Common myeloid progenitor, CD34-positive (primary cell): Measurements from ENCODE around the gene B3GNT5.

Experiments used
- CTCF ChIA-PET: fragments of 350-600 bp; sonication (Branson Sonifier 250); formaldehyde crosslinking; loops from one replicate; lab custom pipeline; 2021; ENCODE audit warnings: antibody characterized with exemption; lab: Charles Lee
- POLR2A ChIA-PET: fragments of 350-600 bp; sonication (Branson Sonifier 250); formaldehyde crosslinking; loops from one replicate; lab custom pipeline; 2021; ENCODE audit warnings: antibody characterized with exemption; lab: Charles Lee
- DNase-seq, 3 donors: peaks; one replicate each; pipeline versions ENCODE4 v3.0.0 to v3.0.0-alpha.2; 2013
- H3K27ac ChIP-seq, 2 experiments: 1 replicate in 1 of 2; 2 replicates in 1 of 2; pipeline ENCODE4 v1.7.0; 2013; ENCODE audit warnings: inconsistent platforms in 2 of 2, low read length in 2 of 2, mild to moderate bottlenecking in 2 of 2, low read depth in 1 of 2, moderate library complexity in 1 of 2; ENCODE audit not compliant: severe bottlenecking in 2 of 2, insufficient read depth in 1 of 2, poor library complexity in 1 of 2
- H3K27me3 ChIP-seq, 5 experiments: replicated peaks in 2 of 5; 1 replicate in 3 of 5; 2 replicates in 2 of 5; pipeline versions ENCODE4 v1.6.1 to v1.7.0; 2013; ENCODE audit warnings: low read length in 4 of 5, mild to moderate bottlenecking in 2 of 5, moderate library complexity in 2 of 5, inconsistent platforms in 1 of 5; ENCODE audit not compliant: insufficient read depth in 5 of 5, control insufficient read depth in 4 of 5
- H3K36me3 ChIP-seq, 4 experiments: 1 replicate in 2 of 4; 2 replicates in 2 of 4; pipeline versions ENCODE4 v1.6.1 to v1.7.0; 2013; ENCODE audit warnings: low read length in 3 of 4, control low read depth in 1 of 4, mild to moderate bottlenecking in 1 of 4; ENCODE audit not compliant: control insufficient read depth in 4 of 4, insufficient read depth in 4 of 4
- H3K4me1 ChIP-seq, 4 experiments: 1 replicate in 3 of 4; 2 replicates in 1 of 4; pipeline versions ENCODE4 v1.6.1 to v1.7.1; 2013; ENCODE audit warnings: low read length in 3 of 4, mild to moderate bottlenecking in 3 of 4, control low read depth in 1 of 4, inconsistent platforms in 1 of 4, moderate library complexity in 1 of 4; ENCODE audit not compliant: control insufficient read depth in 4 of 4, insufficient read depth in 4 of 4; ENCODE audit errors: control extremely low read depth in 1 of 4
- H3K4me3 ChIP-seq, 7 experiments: 1 replicate in 4 of 7; 2 replicates in 3 of 7; pipeline versions ENCODE4 v1.5.1 to v1.7.0; 2013; ENCODE audit warnings: mild to moderate bottlenecking in 7 of 7, low read length in 6 of 7, moderate library complexity in 6 of 7, inconsistent platforms in 2 of 7, low read depth in 2 of 7, control low read depth in 1 of 7; ENCODE audit not compliant: insufficient read depth in 4 of 7, control insufficient read depth in 1 of 7; ENCODE audit errors: extremely low read depth in 1 of 7
- H3K9me3 ChIP-seq, 5 experiments: 1 replicate in 4 of 5; 2 replicates in 1 of 5; pipeline versions ENCODE4 v1.6.1 to v1.7.1; 2013; ENCODE audit warnings: low read length in 4 of 5, mild to moderate bottlenecking in 2 of 5, inconsistent platforms in 1 of 5, low read depth in 1 of 5, moderate library complexity in 1 of 5; ENCODE audit not compliant: control insufficient read depth in 4 of 5, insufficient read depth in 2 of 5; ENCODE audit errors: control extremely low read depth in 1 of 5
- WGBS: methylation state at CpG from one replicate; pipeline ENCODE4 v1.1.5; 2013; ENCODE audit not compliant: insufficient coverage; 5-methylcytosine and 5-hydroxymethylcytosine counted together

The B3GNT5 gene

DNA sequence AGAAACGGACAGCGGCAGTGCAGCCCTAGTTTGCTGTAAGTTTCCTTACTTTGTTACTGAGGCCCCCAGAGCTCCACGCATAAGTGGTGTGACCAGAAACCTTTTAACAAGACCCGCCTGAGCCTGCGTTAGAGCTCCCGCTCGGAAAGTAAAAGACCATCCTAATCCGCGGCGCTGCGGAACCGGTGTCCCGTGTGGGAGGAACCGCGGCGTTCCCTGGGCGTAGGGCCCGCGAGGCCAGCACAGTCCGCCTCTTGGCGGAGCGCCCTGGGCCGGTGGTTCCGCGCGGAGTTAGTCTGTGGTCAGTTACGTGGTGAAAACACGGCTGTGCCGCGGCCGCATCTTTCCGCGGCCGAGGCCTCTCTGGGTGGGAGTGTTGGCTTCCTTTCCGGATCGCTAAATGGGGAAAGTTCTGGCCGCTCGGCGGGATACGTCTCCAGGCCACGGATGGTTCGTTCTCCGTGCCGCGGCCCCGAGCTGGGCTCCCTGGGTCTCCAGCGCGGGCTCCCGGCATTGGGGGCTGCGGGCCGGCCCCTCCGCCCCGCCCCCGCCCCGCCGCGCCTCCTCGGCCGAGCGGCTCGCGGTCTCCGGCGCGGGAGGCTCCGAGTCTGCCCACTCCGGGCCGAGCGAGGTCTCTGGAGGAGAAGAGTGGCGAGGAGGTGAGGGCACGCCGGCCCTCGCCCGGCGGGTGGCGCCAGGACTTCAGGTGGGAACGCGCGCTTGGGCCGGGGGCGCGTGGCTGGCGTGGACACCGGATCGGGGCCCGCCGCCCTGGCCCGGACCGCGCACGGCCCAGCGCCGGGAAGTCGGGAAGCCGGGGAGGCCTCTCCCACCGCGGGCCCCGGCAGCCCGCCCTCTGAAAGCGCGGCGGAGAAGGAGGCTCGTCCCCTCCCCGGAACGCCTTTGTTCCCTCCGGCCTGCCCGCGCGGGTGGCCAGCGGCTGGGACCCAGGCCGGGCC lies 754 bp downstream of the B3GNT5 start:
- POLR2A ChIA-PET: interaction anchor here (0.6 to 1.4 kb wide), 3 partner anchors 12 to 128 kb away, joined by 3 to 6 read pairs (median 3); no protein-coding TSS in a partner anchor
- CTCF ChIA-PET: interaction anchor here (0.7 to 3.7 kb wide), 14 partner anchors 9 to 130 kb away, joined by 3 to 24 read pairs (median 4); no protein-coding TSS in a partner anchor
- WGBS: under 1% methylated on average over 69 of the region's 111 CpGs
- peak overlapping the region; percentile 73 to 88 for H3K27ac ChIP-seq
- peaks cover 6 to 41% (median 18%) of the 10 kb centered on the region in 4 experiments for H3K4me1 ChIP-seq
- peaks cover 0 to 5% (median 0%) of the 10 kb centered on the region in 4 experiments for H3K36me3 ChIP-seq
- no peaks in the 10 kb centered on the region for H3K9me3 ChIP-seq
- peak overlapping the region; percentile 70 to 97 (median 87) for H3K4me3 ChIP-seq
- peak in 2 of 3 donors; percentile 48 to 64 for DNase-seq
- H3K27me3 ChIP-seq: no peaks in the 10 kb centered on the region

DNA sequence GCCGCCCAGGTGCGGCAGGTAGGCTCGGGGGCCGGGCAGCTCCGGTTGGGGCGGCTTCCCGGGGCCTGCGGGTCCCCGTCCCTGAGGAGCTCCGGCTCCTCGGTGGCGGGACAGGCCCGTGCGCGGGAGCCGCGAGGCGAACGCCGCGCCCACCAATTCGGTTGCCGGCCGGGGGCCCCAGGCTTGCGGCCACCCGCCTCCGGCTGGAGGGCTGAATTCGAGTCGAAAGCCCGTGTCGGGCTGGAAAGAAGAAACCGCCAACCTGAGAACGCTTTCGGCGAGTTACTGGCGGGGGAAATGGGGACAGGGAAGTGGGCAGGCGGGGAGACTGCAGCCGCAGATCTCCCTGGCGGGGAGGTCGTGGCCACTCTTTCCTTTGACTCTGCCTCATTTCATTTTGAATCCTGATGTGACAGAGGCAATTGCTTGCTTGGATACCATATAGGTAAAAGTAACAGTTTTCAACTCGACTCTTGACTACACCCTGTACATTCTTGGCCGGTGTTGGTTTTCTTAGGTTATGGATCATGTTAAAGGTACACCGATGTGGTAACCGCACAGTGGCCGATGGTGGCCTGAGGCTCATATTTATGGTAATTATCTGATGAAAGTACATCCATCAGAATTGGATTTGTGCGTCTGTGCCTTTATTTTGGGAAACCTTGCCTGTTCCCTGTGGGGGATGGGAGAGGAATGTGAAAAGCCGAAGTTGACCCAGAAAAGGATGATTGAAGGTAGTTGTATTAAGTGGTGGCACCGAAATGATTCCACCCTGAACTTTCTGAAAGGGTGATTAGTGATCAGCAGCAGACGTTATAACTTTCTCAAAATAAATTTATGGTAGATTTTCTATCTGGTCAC lies 1.7 kb downstream of the B3GNT5 start:
- CTCF ChIA-PET: interaction anchor here (1.0 to 3.7 kb wide), 11 partner anchors 11 to 129 kb away, joined by 3 to 24 read pairs (median 5); no protein-coding TSS in a partner anchor
- POLR2A ChIA-PET: interaction anchor here (0.6 to 1.4 kb wide), 3 partner anchors 11 to 127 kb away, joined by 3 to 6 read pairs (median 3); no protein-coding TSS in a partner anchor
- WGBS: 5% methylated on average over 45 of the region's 49 CpGs

DNA sequence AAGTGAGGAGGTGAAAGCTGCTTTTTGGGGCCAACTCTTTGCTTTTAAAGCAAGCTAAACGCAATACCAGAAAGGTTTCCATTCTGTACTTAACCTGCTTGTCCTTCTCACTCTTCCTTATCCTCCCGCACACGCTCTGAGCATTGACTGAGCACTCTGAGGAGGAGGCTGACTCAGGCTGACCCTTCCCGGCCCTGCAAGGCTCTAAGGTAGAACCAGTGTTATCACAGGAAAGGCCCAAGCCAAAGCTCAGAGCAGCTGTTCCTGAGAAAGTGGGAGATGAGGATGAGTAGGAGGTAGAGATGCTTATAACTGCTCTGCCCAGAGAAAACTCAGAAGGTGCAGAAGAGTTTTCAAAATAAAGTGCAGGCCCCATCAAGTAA lies 2.3 kb downstream of the B3GNT5 start:
- peaks cover 10 to 44% (median 27%) of the 10 kb centered on the region in 4 experiments for H3K4me1 ChIP-seq
- POLR2A ChIA-PET: interaction anchor here (0.6 kb wide), 1 partner anchor 12 kb away, joined by 4 read pairs; no protein-coding TSS in a partner anchor
- CTCF ChIA-PET: interaction anchor here (1.0 to 2.3 kb wide), 6 partner anchors 10 to 128 kb away, joined by 3 to 6 read pairs (median 3); no protein-coding TSS in a partner anchor
- no peaks in the 10 kb centered on the region for H3K9me3 ChIP-seq
- no peak for DNase-seq
- H3K4me3 ChIP-seq: peak overlapping the region in 6 of 7 experiments; percentile 83 to 97 (median 88)
- H3K27me3 ChIP-seq: no peaks in the 10 kb centered on the region
- 100% methylated on average over 1 of the region's 4 CpGs for WGBS
- no peak overlapping the region for H3K27ac ChIP-seq
- peaks cover 0 to 5% (median 0%) of the 10 kb centered on the region in 4 experiments for H3K36me3 ChIP-seq

More for the DNA sequence above, 1.7 kb downstream of the B3GNT5 start:
- Histone ChIP-seq H3K36me3 (peaks cover 0 to 5% (median 0%) of the 10 kb centered on the region in 4 experiments), H3K27ac (peak overlapping the region; percentile 73 to 88), H3K27me3 (no peaks in the 10 kb centered on the region), H3K9me3 (no peaks in the 10 kb centered on the region), H3K4me1 (peaks cover 6 to 41% (median 21%) of the 10 kb centered on the region in 4 experiments), H3K4me3 (peak overlapping the region; percentile 70 to 97 (median 87))
- peak in 2 of 3 donors; percentile 71 to 79 for DNase-seq

DNA sequence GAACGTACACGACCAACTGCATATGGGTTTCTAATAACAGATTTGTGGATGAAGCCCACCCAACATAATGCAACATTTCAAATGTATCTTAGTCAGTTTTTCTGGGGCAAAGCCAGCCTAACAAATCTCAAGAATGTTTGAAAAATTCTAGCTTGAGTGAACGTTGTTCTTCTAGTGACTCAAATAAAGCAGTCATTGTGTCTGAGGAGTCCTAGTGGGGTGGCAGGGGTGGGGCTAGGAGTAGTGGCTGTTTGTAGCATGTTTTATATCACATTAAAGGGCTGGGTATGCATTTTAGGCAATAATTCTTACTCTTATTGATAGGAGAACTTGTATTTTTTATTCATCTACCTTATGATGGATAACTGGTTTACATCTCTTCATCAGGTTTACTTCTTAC lies 6.0 kb downstream of the B3GNT5 start:
- DNase-seq: no peak
- ChIA-PET POLR2A (interaction anchor here (0.9 kb wide), 1 partner anchor 17 kb away, joined by 3 read pairs; no protein-coding TSS in a partner anchor), CTCF (interaction anchor here (1.0 to 2.5 kb wide), 7 partner anchors 12 to 74 kb away, joined by 3 to 10 read pairs (median 5); no protein-coding TSS in a partner anchor)
- Histone ChIP-seq H3K4me3 (no peak overlapping the region), H3K36me3 (peaks cover 0 to 5% (median 0%) of the 10 kb centered on the region in 4 experiments), H3K27me3 (no peaks in the 10 kb centered on the region), H3K9me3 (no peaks in the 10 kb centered on the region), H3K27ac (no peak overlapping the region), H3K4me1 (peaks cover 22 to 61% (median 42%) of the 10 kb centered on the region in 4 experiments)
- no CpG with 5 or more reads among the region's 3 CpGs for WGBS

DNA sequence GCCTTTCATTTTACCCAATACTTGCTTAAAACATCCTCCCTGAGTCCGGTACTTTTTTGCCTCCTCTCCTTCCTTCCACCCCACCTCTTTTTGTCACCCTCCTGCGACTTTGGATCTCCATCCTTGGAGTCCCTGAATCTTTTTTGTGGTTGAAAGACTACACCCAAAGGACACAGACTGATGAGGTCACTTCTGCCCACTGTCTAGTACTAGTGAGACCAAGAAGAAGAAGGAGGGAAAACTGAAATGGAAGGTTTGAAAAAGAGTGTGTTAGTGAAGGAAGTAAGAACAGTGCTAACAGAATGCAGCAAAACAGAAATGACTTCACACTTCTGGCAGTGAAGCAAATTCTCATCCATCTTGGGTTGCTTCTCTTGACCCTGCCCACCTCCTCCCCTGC lies 6.6 kb downstream of the B3GNT5 start:
- ChIA-PET POLR2A (interaction anchor here (1.2 kb wide), 1 partner anchor 8 kb away, joined by 3 read pairs; no protein-coding TSS in a partner anchor), CTCF (interaction anchor here (1.0 to 2.5 kb wide), 6 partner anchors 15 to 75 kb away, joined by 3 to 10 read pairs (median 4); no protein-coding TSS in a partner anchor)
- DNase-seq: no peak
- Histone ChIP-seq H3K9me3 (no peaks in the 10 kb centered on the region), H3K4me1 (peaks cover 22 to 66% (median 46%) of the 10 kb centered on the region in 4 experiments), H3K4me3 (peak overlapping the region in 1 of 7 experiments; percentile 22), H3K27ac (peak overlapping the region in 1 of 2 experiments; percentile 71), H3K36me3 (peaks cover 0 to 5% (median 0%) of the 10 kb centered on the region in 4 experiments), H3K27me3 (no peaks in the 10 kb centered on the region)
- no CpG with 5 or more reads among the region's 2 CpGs for WGBS
